Activated CD4-positive, CD25-positive, alpha-beta regulatory T cell treated with anti-CD3 and anti-CD28 coated beads, Interleukin-2, amount 50 U/mL, for 72 hours (primary cell): ENCODE results near the gene TRIOBP.

ENCODE experiments used
- DNase-seq: peaks from one replicate; pipeline ENCODE4 v3.0.0; 2021

Gene TRIOBP

DNA sequence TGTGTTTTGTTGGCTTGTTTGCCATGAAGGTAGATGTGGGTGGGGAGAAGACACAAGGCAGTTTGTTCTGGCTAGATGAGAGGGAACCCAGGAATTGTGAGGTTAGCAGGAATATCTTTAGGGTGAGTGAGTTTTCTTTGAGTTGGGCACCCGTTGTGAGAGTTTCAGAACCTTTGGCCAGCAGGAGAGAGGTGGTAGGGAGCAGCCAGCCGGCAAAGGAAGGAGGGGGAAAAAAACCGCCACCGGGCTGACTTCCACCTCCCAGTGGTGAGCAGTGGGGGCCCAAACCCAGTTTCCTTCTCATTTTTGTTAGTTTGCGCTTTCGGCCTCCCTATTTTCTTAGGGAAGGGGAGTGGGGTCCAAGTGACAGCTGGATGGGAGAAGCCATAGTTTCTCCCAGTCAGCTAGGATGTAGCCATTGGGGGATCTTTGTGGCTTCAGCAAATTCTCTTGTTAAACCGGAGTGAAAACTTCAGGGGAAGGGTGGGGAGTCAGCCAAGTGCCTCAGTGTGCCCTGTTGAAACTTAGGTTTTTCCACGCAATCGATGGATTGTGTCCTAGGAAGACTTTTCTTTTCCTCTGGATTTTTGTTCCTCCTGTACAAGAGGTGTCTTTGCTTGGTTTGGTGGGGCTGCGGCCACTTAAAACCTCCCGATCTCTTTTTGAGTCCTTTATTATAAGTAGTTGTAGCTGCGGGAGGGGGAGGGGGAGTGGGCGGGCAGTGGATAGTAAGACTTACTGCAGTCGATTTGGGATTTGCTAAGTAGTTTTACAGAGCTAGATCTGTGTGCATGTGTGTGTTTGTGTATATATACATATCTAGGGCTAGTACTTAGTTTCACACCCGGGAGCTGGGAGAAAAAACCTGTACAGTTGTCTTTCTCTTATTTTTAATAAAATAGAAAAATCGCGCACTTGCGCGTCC is 109.8 kb downstream of the TRIOBP start:
- DNase-seq: no peak

- DNase-seq: peak; percentile 70
Measured at GRCh38 chr22:37807410-37808293, 110.8 kb downstream of the TRIOBP start, which contains the start of gene GCAT. Gene GCAT (plus strand): TSS chr22:37807934. CDS start chr22:37807968, 34 bp downstream.

- DNase-seq: no peak
Measured at GRCh38 chr22:37808294-37808657, 111.4 kb downstream of the TRIOBP start.

DNA sequence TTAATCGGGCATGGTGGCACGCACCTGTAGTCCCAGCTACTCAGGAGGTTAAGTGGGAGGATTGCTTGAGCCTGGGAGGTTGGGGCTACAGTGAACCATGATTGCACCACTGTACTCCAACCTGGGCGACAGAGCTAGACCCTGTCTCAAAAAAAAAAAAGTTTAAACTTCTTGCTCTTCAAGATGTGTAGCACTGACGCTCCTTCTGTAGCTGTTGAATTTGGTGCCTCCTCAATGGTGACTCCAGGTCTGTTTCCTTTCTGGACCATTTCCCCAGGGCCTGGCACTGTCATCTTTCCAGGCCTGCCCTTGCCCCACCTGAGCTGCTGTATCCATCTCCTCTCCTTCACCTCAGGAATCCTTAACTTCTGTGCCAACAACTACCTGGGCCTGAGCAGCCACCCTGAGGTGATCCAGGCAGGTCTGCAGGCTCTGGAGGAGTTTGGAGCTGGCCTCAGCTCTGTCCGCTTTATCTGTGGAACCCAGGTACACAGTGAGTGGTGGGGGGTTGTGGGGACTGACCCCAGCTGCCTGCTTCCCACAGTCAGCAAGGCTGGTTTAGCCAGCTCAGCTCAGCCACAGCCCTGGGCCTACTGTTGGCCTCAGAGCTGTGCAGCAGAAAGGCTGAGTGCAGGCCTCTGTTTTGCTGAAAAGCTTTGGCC is 113.0 kb downstream of the TRIOBP start:
- no peak for DNase-seq

DNA sequence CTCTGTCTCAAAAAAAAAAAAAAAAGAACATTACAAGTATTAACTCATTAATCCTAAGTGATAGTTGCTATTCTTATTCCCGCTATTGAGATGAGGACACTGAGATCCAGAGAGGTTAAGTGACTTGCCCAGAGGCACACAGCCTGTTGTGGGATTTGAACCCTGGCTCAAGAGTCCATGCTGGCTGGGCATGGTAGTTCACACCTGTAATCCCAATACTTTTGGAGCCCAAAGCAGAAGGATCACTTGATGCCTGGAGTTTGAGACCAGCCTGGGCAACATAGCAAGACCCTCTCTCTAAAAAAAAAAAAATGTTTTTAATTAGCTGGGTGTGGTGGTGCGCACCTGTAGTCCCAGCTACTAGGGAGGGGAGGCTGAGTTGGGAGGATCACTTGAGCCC is 115.0 kb downstream of the TRIOBP start:
- DNase-seq: no peak

- no peak for DNase-seq
Measured at GRCh38 chr22:37812869-37813678, 116.2 kb downstream of the TRIOBP start.

GRCh38 chr22:37815593-37815992 is 118.7 kb downstream of the TRIOBP start:
- DNase-seq: no peak

DNA sequence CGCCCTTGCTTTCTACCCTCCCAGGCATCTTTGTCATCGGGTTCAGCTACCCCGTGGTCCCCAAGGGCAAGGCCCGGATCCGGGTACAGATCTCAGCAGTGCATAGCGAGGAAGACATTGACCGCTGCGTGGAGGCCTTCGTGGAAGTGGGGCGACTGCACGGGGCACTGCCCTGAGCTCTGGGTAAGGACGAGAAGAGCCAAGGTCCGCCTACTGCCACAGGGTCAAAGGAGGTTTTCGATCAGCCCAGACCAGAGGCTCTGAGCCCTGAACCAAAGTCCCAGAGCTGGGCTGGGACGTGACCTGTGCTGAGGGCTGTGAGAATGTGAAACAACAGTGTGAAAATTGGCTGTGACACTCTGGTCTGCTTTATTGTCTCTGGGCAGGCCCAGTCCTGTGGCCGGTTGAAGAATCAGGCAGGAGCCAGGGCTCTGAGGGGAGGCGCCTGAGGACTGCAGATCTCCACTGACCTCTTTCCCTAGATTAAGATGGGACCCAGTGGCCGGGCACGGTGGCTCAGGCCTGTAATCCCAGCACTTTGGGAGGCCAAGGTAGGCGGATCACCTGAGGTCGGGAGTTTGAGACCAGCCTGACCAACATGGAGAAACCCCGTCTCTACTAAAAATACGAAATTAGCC is 119.8 kb downstream of the TRIOBP start:
- no peak for DNase-seq

DNA sequence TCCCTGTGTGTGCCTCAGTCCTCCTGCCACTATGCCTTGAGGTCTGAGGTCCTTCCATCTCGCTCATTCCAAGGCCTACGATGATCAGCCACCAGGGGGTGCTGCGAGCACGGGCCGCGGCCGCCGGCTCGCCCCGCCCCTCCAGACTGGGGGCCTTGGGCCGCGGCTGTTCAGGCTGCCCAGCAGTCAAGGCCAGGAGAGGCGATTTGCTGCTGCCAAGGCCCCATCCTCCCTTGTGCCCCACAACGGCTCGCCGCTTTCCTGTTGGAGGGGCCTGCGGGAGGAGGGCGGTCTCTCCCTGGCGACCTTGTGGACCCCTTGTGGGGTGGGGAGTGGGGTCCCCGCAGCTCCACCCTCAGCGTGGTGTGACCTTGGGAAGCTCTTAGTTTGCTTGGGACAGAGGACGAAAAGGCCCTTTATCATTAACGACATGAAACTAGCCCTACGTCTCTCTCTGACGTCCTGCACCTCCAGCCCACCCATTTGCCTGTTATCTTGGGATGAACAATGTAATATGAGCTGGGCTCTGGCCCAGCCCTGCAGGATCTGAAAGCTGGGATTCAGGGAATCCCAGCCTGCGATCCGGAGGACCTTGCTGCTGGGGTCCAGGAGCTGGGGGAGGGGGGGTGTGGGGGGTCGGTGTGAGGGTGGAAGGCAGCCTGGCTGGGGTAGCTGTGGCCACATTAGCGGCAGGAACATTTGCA is 121.0 kb downstream of the TRIOBP start:
- DNase-seq: peak; percentile 92

- peak; percentile 63 for DNase-seq
Measured at GRCh38 chr22:37818409-37819104, 121.7 kb downstream of the TRIOBP start.

DNA sequence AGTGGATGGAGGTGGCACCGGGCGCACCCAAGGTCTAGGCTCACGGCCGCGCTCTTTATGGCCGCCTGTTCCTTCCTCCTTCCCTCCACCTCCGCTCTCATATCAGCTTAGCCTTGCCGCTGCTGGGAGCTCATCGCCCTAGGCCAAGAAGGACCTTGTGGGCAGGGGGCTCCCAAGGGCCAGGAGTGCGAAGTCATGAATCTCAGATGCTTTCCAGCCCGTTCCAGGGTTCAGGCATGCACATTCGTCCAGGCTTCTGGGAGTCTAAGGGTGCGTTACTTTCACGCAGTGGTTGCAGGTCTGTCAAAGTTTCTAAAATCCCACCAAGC is 122.2 kb downstream of the TRIOBP start:
- DNase-seq: no peak

DNA sequence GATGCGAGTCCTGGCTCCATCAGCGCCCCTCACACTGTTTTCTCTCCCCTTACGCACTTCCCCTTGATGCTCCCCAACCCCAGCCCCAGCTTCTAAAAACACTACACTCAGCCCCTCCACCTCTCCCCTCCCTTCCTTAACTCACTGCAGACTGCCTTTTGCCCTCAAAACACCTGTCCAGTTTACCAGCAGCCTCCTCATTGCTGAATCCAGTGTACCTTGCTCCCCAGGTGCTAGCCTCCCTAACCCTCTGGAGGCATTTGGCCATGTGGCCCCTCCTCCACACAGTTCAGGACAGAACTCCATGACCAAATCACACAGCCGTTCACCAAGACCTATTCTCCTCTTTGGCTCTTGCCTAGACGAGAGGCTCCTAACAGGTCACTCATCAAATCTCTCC is 123.5 kb downstream of the TRIOBP start:
- DNase-seq: no peak

GRCh38 chr22:37822079-37822833 is 125.4 kb downstream of the TRIOBP start:
- no peak for DNase-seq

DNA sequence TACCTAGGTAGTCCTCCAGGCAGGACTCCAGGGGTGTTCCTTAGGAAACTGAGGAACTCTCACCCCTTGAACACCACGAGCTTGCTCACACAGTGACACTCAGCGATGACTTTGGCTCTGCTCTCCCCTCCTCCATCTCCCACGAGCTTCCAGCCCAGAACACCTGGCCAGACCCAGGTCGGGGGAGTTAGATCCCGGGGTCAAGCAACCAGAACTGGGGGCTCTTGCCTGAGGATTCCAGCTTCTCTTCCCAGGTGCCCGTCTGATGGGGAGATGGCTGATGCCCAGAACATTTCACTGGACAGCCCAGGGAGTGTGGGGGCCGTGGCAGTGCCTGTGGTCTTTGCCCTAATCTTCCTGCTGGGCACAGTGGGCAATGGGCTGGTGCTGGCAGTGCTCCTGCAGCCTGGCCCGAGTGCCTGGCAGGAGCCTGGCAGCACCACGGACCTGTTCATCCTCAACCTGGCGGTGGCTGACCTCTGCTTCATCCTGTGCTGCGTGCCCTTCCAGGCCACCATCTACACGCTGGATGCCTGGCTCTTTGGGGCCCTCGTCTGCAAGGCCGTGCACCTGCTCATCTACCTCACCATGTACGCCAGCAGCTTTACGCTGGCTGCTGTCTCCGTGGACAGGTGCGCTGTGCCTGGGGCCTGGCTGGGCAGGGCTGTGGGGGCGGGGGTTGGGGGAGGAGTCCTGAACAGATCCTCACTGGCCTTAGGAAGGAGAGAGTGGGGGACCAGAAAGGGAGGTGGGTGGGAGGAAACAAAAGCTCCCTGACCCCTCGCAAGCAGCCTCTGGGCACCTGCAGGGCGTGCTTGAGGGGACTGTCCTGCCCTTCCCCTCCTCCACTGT is 126.5 kb downstream of the TRIOBP start, which contains the start of gene GALR3:
TSS of gene GALR3 (plus strand) at position 249 of the 852 bp plus-strand sequence. CDS start at position 274, 25 bp downstream.
- no peak for DNase-seq

- DNase-seq: no peak
Measured at GRCh38 chr22:37824674-37825641, 128.1 kb downstream of the TRIOBP start.
